ENCODE results near the gene SIDT2. TPM values are rescaled to one million over a fixed set of nuclear protein-coding genes. Genes with fewer than 3 reads are reported as not detected.
"Not testable (repeated sequence)": the region's sequence is repeated elsewhere in the genome, so short reads cannot be mapped to it uniquely, and the experiment has no call there.

SIDT2 gene
- total RNA-seq, 1 experiment from 2014 or later = 3.5 TPM

DNA sequence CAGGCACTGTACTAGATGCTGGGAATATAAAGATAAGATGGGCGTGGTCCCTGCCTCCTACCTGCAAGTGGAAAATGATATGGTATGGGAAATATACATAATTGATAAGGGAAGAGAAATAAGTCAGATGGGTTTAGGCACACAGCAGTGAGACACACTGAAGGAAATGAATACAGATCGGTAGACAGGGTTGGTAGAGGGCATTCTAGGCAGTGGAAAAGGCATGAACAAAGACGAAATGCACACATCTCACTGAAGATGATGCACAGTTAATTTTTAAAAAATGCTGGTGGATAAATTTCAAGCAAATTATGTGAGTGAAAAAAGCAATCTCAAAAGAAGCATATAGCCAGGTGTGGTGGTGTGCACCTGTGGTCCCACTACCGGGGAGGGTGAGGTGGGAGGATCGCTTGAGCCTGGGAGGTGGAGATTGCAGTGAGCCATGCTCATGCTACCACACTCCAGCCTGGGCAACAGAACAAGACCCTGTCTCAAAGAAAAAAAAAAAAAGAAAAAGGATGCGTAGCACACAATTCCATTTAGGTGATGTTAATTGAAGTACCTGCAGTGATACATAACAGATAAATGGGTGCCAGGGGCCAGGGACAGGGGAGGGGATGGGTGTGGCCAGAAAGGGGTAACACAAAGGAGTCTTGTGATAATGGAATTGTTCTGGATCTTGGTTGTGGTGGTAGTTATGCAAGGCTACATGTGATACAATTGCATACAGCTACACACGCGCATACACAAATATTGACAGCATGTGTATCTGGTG lies 31.0 kb downstream of the SIDT2 start:
- H3K27ac ChIP-seq; DNase-seq (ENCODE audit: low read depth in 1 of 2, low spot score in 2 of 2); H3K4me3 ChIP-seq; H3K36me3 ChIP-seq; H3K4me1 ChIP-seq (replicated peaks); H3K9me3 ChIP-seq (replicated peaks); H3K27me3 ChIP-seq (replicated peaks): not testable (repeated sequence)

DNA sequence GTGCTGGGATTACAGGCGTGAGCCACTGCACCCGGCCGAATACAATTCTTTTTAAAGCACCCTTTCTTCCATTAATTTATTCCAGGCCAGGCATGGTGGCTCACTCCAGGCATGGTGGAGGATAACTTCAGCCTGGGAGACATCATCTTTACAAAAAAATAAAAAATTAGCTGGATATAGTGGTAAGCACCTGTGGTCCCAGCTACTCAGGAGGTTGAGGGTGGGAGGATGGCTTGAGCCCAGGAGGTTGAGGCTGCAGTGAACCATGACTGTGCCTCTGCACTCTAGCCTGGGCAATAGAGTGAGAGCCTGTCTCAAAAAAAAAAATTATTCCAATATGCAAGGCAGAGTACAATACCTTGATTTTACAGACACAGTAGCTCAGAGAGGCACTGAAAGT lies 32.1 kb downstream of the SIDT2 start:
- H3K4me1 ChIP-seq (replicated peaks) = no peaks in the 10 kb centered on the region
- no peaks in the 10 kb centered on the region for H3K9me3 ChIP-seq (replicated peaks)
- DNase-seq (ENCODE audit: low read depth in 1 of 2, low spot score in 2 of 2) = no peak
- H3K36me3 ChIP-seq = 0 out of 2 replicates have a peak, but pooled peaks cover under 1% of the 10 kb centered on the region
- no peaks in the 10 kb centered on the region for H3K27me3 ChIP-seq (replicated peaks)
- H3K27ac ChIP-seq = no peak overlapping the region
- no peak overlapping the region for H3K4me3 ChIP-seq

DNA sequence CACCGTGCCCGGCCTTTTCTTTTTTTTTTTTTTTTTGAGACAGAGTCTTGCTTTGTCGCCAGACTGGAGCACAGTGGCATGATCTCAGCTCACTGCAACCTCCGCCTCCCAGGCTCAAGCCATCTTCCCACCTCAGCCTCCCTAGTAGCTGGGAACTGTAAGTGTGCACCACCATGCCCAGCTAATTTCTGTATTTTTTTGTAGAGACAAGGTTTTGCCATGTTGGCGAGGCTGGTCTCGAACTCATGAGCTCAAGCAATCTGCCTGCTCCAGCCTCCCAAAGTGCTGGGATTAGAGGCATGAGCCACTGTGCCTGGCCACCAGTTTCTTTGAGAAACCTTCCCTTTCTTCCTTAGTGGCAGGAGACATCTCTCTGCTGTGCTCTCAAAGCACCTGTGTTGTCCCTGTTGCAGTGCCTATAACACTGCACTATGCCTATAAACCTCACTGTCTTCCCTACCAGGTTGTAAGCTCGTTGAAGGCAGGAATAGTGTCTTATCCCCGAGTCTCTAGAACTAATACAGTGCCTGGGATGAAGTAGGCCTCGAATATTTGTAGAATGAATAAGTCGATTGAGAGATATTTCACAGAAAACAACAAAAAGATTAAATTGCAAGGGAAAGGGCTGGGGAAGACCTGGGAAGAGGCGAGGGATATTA lies 34.3 kb downstream of the SIDT2 start:
- Histone ChIP-seq H3K4me3 (no peak overlapping the region), H3K36me3 (no peaks in the 10 kb centered on the region), H3K27ac (no peak overlapping the region), H3K9me3 (replicated peaks) (no peaks in the 10 kb centered on the region), H3K4me1 (replicated peaks) (no peaks in the 10 kb centered on the region), H3K27me3 (replicated peaks) (no peaks in the 10 kb centered on the region)
- DNase-seq (ENCODE audit: low read depth in 1 of 2, low spot score in 2 of 2) = no peak

DNA sequence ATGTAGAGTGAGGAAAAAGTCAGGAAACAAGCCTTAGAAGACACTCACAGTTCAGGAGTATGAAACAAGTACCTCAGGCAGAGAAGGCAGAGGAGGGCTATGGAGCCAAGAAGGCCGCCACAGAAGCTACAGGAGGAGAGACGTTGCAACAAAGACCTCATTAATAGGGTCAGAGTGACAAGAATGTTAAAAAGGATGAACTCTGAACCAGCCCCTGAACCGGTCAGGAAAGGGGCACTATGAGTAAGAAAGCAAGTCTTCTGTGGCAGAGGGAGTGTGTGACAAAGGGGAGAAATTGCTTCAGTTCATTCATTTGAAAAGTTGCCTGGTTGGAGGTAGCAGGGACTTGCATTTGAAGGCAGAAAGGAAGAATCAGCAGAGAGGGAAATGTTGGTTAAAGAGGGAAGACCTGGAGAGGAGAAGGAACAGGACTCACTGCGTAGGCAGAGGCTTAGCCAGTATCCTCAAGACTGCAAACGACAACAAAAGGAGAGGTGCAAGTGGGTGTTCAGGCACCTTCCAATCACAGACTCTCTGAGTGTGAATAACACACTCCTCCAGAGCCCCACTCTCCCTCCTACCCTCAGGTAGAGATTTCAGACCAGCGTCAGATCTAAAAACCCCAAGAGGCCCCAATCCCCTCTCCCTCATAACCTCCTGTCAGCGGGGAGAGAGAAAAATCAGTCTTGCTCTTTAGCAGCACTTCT lies 36.0 kb downstream of the SIDT2 start:
- no peak overlapping the region for H3K4me3 ChIP-seq
- no peak for DNase-seq (ENCODE audit: low read depth in 1 of 2, low spot score in 2 of 2)
- no peaks in the 10 kb centered on the region for H3K9me3 ChIP-seq (replicated peaks)
- no peak overlapping the region for H3K27ac ChIP-seq
- H3K27me3 ChIP-seq (replicated peaks) = no peaks in the 10 kb centered on the region
- H3K36me3 ChIP-seq = peaks cover 11% of the 10 kb centered on the region
- H3K4me1 ChIP-seq (replicated peaks) = no peaks in the 10 kb centered on the region

DNA sequence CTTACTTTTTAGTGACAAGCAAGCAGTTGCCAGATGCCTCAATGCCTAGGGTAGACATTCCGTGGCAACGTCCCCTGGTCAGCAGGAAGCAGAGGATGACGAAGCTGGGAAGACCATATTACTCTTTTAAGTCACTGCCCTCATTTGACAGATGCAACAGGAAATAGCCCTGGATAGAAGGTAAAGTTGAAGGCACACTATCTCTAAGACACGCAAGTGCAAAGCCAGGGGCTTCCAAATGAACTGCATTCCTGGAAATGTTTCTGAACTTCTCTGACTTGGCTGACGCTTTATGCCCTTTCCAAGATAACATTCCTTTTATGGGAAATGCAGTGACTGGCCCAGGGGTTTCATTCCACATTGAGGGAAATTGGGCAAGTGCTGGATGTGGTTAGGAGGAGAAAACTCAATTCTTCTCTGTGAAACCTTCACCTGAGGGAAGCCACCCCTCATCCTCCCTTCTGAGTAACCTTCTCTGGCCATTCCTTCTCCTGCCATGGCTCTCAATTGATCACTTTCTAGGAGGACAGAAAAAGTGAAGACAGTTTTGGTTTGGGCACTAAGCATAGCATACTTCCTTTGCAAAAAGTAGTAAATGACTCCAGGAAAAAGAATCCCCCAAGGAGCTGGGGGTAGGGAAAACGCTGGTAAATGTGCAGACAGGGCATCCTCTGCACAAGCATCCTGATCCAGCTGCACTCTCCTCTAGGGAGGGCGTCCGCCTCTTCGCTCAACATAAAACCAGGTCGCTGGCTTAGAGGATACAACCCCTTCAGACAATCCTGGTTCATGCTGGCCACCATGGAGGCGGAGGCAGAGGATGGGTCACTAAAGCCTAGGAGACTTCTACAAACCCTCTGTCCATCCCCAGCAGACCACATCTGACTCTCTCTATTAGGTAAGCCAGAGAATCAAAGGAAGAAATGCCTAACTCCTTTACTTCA lies 38.9 kb downstream of the SIDT2 start:
- Histone ChIP-seq H3K9me3 (replicated peaks) (no peaks in the 10 kb centered on the region), H3K36me3 (peaks cover 12% of the 10 kb centered on the region), H3K27me3 (replicated peaks) (no peaks in the 10 kb centered on the region), H3K4me3 (no peak overlapping the region), H3K27ac (no peak overlapping the region), H3K4me1 (replicated peaks) (no peaks in the 10 kb centered on the region)
- no peak for DNase-seq (ENCODE audit: low read depth in 1 of 2, low spot score in 2 of 2)

DNA sequence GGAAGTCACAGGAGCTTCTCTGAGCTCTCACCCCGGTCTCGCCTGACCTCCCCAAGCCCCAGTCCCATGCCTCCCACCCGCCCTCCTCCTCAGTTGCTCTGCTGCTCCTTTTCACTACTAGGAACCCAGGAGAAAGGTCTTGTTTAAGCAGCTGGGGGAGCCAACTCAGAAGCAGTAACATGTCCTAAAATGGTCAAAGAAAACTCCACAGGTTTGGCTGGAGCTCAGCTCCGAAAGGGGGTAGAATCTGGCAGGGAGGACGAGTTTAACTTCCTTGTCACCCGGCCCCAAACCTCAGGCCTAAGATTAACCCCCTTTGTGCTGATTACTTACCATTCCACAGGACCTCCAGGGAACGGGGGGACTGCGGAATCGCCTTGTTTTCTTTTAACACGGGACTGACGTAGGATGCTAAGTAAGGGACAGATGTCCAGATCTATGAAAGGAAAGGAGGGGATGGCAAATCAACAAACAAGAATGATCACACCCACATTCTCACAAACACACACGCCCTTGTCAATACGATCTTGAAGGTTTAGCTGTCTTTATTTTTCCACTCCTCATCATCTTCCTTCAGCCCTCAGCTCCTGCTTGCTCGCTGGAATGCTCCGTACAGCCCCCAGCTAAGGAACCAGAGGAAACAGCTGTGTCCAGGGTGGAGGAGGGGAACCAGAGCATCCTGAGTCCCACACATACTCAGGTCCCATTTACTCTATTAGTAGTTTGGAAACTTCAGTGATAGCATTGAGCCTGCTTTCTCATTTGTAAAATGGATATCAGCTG lies 39.8 kb downstream of the SIDT2 start:
- H3K4me3 ChIP-seq = no peak overlapping the region
- no peak for DNase-seq (ENCODE audit: low read depth in 1 of 2, low spot score in 2 of 2)
- peaks cover 12% of the 10 kb centered on the region for H3K36me3 ChIP-seq
- H3K27ac ChIP-seq = no peak overlapping the region
- no peaks in the 10 kb centered on the region for H3K4me1 ChIP-seq (replicated peaks)
- H3K9me3 ChIP-seq (replicated peaks) = no peaks in the 10 kb centered on the region
- no peaks in the 10 kb centered on the region for H3K27me3 ChIP-seq (replicated peaks)

DNA sequence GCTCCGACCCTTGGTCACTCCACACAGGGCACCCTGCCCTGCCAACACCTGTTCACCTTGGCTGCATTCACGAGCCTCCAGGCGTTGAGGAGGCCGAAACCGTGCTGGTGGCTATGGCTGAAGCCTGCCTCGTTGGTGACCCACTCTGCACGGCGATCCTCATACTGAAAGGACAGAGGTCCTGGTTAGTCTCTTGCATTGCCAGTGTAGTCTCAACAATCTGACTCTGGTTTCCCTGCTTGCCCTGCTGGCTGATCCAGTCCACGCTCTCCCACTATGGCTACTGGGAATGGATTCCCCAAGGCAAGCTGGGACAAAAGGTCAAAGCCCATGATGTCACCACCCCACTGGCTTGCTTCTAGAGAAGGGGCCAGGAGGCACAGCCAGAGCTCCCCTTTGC lies 40.5 kb downstream of the SIDT2 start:
- Histone ChIP-seq H3K9me3 (replicated peaks) (no peaks in the 10 kb centered on the region), H3K27ac (no peak overlapping the region), H3K27me3 (replicated peaks) (no peaks in the 10 kb centered on the region), H3K36me3 (peaks cover 12% of the 10 kb centered on the region), H3K4me1 (replicated peaks) (no peaks in the 10 kb centered on the region), H3K4me3 (no peak overlapping the region)
- no peak for DNase-seq (ENCODE audit: low read depth in 1 of 2, low spot score in 2 of 2)

DNA sequence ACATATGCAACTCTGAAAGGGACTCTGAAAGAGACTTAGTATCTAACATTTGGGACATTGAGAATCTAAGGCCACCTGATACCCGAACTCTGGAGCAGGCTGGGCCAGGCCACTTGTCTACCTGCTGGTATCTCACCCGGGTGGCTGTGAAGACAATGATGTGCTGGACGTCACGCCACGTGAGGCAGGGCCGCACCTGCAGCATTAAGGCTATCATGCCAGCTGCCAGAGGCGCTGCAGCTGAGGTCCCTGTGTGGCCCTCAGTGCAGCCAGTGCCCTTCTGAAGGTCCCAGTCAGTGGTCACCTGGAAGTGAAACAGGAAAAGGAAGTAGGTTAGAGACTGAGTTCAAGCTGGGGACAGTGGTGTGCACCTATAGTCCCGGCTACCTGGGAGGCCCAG lies 40.9 kb downstream of the SIDT2 start:
- no peaks in the 10 kb centered on the region for H3K27me3 ChIP-seq (replicated peaks)
- H3K4me1 ChIP-seq (replicated peaks) = no peaks in the 10 kb centered on the region
- DNase-seq (ENCODE audit: low read depth in 1 of 2, low spot score in 2 of 2) = no peak
- H3K36me3 ChIP-seq = peaks cover 12% of the 10 kb centered on the region
- no peak overlapping the region for H3K27ac ChIP-seq
- H3K9me3 ChIP-seq (replicated peaks) = no peaks in the 10 kb centered on the region
- H3K4me3 ChIP-seq = no peak overlapping the region

DNA sequence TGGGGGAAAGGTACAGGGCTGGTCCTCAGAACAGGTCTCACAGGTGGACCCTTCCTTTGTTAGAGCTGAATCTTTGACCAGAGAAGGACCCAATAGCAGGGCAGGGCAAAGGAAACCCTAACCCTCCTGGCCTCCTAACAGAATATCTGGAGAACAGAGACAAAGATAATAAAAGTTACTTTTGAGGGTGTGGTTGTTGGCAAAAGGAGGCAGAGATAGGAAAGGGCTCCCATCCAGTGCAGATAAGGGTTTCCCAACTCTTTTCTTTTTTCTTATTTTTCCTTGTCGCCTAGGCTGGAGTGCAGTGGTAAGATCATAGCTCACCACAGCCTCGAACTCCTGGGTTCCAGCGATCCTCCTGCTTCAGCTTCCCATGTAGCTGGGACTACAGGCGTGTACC lies 41.5 kb downstream of the SIDT2 start:
- H3K36me3 ChIP-seq = peaks cover 12% of the 10 kb centered on the region
- no peaks in the 10 kb centered on the region for H3K27me3 ChIP-seq (replicated peaks)
- H3K9me3 ChIP-seq (replicated peaks) = no peaks in the 10 kb centered on the region
- H3K4me1 ChIP-seq (replicated peaks) = no peaks in the 10 kb centered on the region
- DNase-seq (ENCODE audit: low read depth in 1 of 2, low spot score in 2 of 2) = no peak
- no peak overlapping the region for H3K27ac ChIP-seq
- no peak overlapping the region for H3K4me3 ChIP-seq

DNA sequence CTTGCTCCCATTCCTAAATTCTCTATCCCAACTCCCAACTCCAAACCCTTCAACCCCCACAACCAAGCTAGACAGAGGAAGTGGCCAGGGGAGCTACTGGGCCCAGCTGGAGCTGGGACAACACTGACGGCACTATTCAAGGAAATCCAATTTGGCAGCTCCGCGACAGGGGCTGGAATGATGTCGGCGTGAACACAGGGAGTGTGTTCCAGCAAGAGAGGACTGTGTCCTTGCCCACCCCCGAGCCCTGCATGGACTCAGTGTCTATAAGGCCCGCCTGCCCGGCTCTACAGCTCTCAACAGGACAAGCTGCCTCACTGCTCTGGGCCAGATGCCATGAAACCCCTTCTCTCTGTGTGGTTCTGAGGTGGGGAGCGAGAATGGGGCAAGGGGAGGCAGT lies 42.0 kb downstream of the SIDT2 start:
- Histone ChIP-seq H3K36me3 (peaks cover 12% of the 10 kb centered on the region), H3K4me3 (no peak overlapping the region)

DNA sequence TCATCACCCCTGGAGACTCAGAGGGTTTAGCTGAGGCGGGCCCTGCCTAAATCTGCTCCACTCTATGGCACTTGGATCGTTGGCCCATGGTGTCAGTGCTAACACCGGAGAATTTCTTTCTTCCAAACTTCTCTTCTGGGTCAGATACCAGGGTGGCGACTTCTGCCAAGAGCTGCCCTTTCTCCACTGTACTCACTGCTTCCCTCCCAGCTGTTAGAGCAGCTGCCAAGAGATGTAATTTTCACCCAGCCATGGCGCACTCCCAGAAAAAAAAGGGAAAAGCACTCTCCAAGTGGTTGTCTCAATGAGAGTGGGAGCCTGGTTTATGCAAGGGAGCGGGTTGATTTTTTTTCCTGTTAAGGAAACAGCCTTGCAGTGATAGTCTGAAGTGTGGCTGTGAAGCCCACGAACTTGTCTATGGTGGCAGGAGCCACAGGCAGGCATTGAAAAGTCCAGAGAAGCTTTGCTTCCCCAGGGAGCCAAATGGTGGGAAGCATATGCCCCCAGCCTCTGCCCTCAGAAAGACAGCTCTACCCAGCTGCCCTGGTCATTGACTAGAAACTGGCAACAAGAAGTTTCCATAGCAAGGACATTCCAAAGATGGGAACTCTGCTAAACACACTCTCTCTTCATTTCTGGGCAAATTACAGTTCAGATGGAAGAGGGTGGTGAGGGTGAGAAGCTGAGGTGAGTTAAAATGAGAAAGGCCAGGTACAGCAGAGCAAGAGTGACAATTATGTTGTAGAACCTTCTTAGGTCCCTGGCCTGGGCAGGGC lies 42.6 kb downstream of the SIDT2 start:
- H3K36me3 ChIP-seq = peaks cover 12% of the 10 kb centered on the region
- H3K27ac ChIP-seq = no peak overlapping the region
- H3K4me3 ChIP-seq = no peak overlapping the region
- H3K4me1 ChIP-seq (replicated peaks) = no peaks in the 10 kb centered on the region
- no peaks in the 10 kb centered on the region for H3K9me3 ChIP-seq (replicated peaks)
- no peaks in the 10 kb centered on the region for H3K27me3 ChIP-seq (replicated peaks)
- no peak for DNase-seq (ENCODE audit: low read depth in 1 of 2, low spot score in 2 of 2)

More for the DNA sequence above, 42.0 kb downstream of the SIDT2 start:
- no peak for DNase-seq (ENCODE audit: low read depth in 1 of 2, low spot score in 2 of 2)
- H3K9me3 ChIP-seq (replicated peaks) = no peaks in the 10 kb centered on the region
- H3K27me3 ChIP-seq (replicated peaks) = no peaks in the 10 kb centered on the region
- no peak overlapping the region for H3K27ac ChIP-seq
- no peaks in the 10 kb centered on the region for H3K4me1 ChIP-seq (replicated peaks)

DNA sequence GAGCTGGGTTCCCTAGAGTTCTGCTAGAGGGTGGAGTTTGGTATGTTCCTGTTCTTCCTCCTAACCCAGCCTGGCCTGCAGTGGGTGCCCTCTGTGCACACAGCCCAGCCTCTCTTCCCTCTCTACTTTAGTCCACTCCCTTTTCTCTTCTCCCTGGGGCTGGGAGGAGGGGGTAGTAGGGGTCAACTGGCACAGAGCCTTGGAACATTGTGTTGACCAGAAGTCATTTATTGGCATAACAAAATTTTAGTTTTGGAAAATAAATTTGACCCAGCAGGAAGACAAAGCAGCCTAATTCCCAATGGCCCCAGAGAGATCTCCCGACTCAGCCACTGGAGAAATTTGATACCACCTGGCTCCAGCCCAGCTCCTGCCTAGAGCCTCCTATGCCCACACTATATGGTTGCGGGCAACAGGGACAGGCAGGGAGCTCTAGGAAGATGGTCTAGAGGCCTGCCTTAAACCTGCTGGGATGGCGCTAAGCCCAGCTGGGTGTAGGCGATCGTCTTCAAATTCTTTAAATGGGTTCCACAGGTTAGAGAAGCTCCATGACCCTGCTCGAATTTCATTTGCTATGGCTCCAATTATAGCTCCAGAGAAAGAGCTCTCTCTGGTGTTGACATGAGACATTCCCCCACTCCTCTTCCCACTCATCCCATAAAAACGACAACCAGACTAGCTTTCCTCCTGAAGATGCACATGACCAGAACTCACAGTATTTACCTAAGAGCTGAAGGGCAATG lies 43.4 kb downstream of the SIDT2 start:
- no peak overlapping the region for H3K4me3 ChIP-seq
- no peaks in the 10 kb centered on the region for H3K4me1 ChIP-seq (replicated peaks)
- peaks cover 12% of the 10 kb centered on the region for H3K36me3 ChIP-seq
- H3K27ac ChIP-seq = no peak overlapping the region
- no peak for DNase-seq (ENCODE audit: low read depth in 1 of 2, low spot score in 2 of 2)
- no peaks in the 10 kb centered on the region for H3K9me3 ChIP-seq (replicated peaks)
- H3K27me3 ChIP-seq (replicated peaks) = no peaks in the 10 kb centered on the region
